Mononuclear cell (primary cell): ENCODE results near the gene SSBP3. TPM values are rescaled to one million over a fixed set of nuclear protein-coding genes. Genes with fewer than 3 reads are reported as not detected.

Experiments used
- H3K27me3 ChIP-seq: 2 replicates; pipeline ENCODE4 v1.6.0; 2011; ENCODE audit warnings: low read length, control low read depth; ENCODE audit not compliant: insufficient read depth
- H3K4me1 ChIP-seq: 2 replicates; pipeline ENCODE4 v1.5.1; 2011; ENCODE audit warnings: mild to moderate bottlenecking, low read length, control low read depth; ENCODE audit not compliant: insufficient read depth
- H3K4me3 ChIP-seq: 2 replicates; pipeline ENCODE4 v1.5.1; 2011; ENCODE audit warnings: mild to moderate bottlenecking, low read length, moderate library complexity
- H3K9me3 ChIP-seq: 2 replicates; pipeline ENCODE4 v1.5.1; 2011; ENCODE audit warnings: low read depth, mild to moderate bottlenecking, control low read depth, low read length
- total RNA-seq: library from RNA; depleted of rRNA; stranded (reverse); fragments of >200 nt; gene quantifications from one replicate; pipeline ENCODE4 v1.2.3, GENCODE V29; 2012

The SSBP3 gene
- total RNA-seq, 1 donor, result 20.8 TPM

- Histone ChIP-seq H3K4me1 (no peaks in the 10 kb centered on the region), H3K27me3 (no peaks in the 10 kb centered on the region), H3K9me3 (no peaks in the 10 kb centered on the region), H3K4me3 (no peak overlapping the region)
Measured at GRCh38 chr1:54271341-54271740, 134.9 kb downstream of the SSBP3 start.

DNA sequence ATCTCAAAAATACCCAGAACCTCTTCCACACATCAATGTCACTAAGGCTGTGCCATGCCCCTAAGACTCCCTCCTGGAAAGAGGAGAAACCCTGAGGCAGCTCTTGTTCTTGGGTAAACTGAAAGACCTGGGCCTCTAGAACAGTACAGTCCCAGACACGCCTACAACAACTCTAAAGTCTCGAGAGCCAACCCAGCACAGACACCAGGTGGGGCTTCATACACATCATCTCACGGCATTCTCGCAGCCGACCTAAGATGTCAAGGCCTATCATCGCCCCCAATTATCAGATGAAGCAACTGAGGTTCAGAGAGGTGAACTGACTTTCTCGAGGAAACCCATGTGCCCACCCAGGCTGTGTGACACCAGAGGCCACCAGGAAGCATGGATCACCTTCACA lies 135.7 kb downstream of the SSBP3 start:
- Histone ChIP-seq H3K4me1 (no peaks in the 10 kb centered on the region), H3K27me3 (no peaks in the 10 kb centered on the region), H3K9me3 (no peaks in the 10 kb centered on the region), H3K4me3 (no peak overlapping the region)

DNA sequence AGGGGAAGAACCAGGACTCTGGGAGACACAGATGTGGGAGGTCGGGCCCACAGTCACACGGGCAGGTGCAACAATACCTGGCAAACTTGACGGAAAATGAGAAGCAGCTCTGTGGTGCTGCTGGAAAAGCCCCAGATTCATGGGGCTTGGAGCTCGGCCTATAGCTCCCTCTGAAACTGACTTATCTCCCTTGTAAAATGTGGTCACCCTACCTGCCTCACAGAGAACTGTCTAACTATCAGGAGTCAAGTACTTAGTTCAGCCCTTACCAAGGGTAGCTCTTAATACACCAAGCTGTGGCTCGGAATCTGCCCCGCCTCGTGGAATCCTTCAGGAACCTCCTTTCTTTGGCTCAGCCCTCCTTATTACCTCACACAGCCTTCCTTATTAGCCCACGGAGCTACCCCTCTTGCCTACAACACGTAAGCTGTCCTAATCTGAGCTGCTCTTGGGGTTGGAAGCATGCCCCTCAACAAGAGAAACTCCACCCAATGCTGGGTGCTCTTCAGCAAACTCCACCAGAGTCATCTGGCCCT lies 137.4 kb downstream of the SSBP3 start:
- no peak overlapping the region for H3K4me3 ChIP-seq
- H3K9me3 ChIP-seq, result no peaks in the 10 kb centered on the region
- H3K4me1 ChIP-seq, result no peaks in the 10 kb centered on the region
- no peaks in the 10 kb centered on the region for H3K27me3 ChIP-seq

GRCh38 chr1:54267815-54268761 lies 138.1 kb downstream of the SSBP3 start:
- no peaks in the 10 kb centered on the region for H3K9me3 ChIP-seq
- H3K4me3 ChIP-seq, result no peak overlapping the region
- no peaks in the 10 kb centered on the region for H3K4me1 ChIP-seq
- H3K27me3 ChIP-seq, result no peaks in the 10 kb centered on the region

GRCh38 chr1:54266908-54267307 lies 139.3 kb downstream of the SSBP3 start:
- Histone ChIP-seq H3K27me3 (no peaks in the 10 kb centered on the region), H3K4me3 (no peak overlapping the region), H3K9me3 (no peaks in the 10 kb centered on the region)

DNA sequence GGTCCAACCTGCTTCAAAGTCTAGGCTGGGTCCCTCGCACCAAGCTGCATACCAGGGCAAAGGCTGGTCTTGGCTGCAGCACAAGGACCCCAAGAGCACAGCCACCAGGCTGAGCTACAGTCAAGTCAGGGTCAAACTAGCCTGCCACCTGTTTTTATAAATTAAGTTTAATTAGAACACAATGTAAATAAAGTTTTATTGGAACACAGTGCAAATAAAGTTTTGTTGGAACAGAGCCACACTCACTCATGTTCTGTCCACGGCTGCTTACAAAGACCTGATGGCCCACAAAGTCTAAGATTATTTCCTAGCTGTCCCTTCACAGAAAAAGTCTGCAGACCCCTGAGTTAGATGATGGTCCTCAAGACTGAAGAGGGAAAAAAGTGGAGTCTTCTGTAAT lies 140.0 kb downstream of the SSBP3 start:
- H3K9me3 ChIP-seq, result no peaks in the 10 kb centered on the region
- H3K4me1 ChIP-seq, result no peaks in the 10 kb centered on the region
- H3K4me3 ChIP-seq, result no peak overlapping the region
- H3K27me3 ChIP-seq, result no peaks in the 10 kb centered on the region

More at GRCh38 chr1:54266908-54267307, 139.3 kb downstream of the SSBP3 start:
- no peaks in the 10 kb centered on the region for H3K4me1 ChIP-seq

- Histone ChIP-seq H3K27me3 (no peaks in the 10 kb centered on the region), H3K9me3 (no peaks in the 10 kb centered on the region), H3K4me3 (no peak overlapping the region), H3K4me1 (no peaks in the 10 kb centered on the region)
Measured at GRCh38 chr1:54265659-54266058, 140.5 kb downstream of the SSBP3 start.

DNA sequence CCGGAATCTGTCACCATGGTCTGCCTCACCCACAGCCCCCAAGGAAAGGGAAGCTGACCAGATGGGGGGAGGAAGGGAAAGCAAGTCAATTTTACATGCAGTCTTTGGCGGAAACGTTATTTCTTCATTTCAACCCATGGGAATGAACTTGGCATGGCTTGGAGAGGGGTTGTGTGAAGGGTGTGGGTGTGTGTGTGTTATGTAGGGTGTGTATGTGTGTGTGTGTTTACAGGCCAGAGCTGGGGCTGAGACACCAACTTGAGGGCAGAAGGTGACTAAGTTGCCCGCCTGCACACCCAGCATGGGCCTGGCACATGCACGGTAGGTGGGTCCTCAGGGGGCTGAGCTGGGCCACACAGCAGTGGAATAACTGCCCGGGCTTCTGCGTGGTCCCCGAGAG lies 141.1 kb downstream of the SSBP3 start:
- H3K27me3 ChIP-seq, result no peaks in the 10 kb centered on the region
- no peak overlapping the region for H3K4me3 ChIP-seq
- H3K9me3 ChIP-seq, result no peaks in the 10 kb centered on the region

GRCh38 chr1:54263601-54264226 lies 142.5 kb downstream of the SSBP3 start:
- Histone ChIP-seq H3K9me3 (no peaks in the 10 kb centered on the region), H3K4me1 (no peaks in the 10 kb centered on the region), H3K4me3 (no peak overlapping the region), H3K27me3 (no peaks in the 10 kb centered on the region)

More for the DNA sequence above, 141.1 kb downstream of the SSBP3 start:
- H3K4me1 ChIP-seq, result no peaks in the 10 kb centered on the region

GRCh38 chr1:54262244-54262643 lies 143.9 kb downstream of the SSBP3 start:
- Histone ChIP-seq H3K4me1 (no peaks in the 10 kb centered on the region), H3K4me3 (no peak overlapping the region), H3K27me3 (no peaks in the 10 kb centered on the region), H3K9me3 (no peaks in the 10 kb centered on the region)

GRCh38 chr1:54260810-54261209 lies 145.4 kb downstream of the SSBP3 start:
- Histone ChIP-seq H3K9me3 (no peaks in the 10 kb centered on the region), H3K4me3 (no peak overlapping the region)

DNA sequence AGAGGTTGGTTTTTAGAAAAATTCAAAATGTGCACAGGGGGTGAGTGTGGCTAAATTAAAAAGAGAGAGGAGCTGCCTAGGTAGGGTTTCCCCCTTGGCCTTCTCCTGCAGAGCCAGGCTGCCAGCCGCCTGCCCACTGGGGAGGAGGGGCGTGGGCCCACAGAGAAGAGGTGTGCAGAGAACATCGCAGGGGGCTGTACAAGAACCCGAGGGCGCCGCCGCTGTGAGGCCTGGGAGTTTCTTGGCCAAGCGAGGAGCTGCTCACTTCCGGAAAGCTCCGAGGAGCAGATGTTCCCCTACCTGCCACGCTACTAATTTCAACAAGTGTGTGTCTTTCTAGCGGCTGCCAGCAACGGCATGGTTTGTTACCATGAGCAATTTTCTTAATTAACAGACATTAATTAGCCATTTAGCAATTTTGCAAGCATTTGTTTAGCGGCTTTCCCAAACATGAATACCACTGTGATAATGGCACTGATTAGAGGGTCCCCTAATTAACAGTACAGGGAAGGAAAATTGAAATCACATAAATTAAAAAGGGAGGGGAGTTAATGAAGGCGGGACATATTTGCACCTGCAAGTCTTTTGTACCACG lies 146.6 kb downstream of the SSBP3 start:
- Histone ChIP-seq H3K27me3 (no peaks in the 10 kb centered on the region), H3K4me1 (no peaks in the 10 kb centered on the region), H3K9me3 (no peaks in the 10 kb centered on the region), H3K4me3 (no peak overlapping the region)

More at GRCh38 chr1:54260810-54261209, 145.4 kb downstream of the SSBP3 start:
- Histone ChIP-seq H3K27me3 (no peaks in the 10 kb centered on the region), H3K4me1 (no peaks in the 10 kb centered on the region)

DNA sequence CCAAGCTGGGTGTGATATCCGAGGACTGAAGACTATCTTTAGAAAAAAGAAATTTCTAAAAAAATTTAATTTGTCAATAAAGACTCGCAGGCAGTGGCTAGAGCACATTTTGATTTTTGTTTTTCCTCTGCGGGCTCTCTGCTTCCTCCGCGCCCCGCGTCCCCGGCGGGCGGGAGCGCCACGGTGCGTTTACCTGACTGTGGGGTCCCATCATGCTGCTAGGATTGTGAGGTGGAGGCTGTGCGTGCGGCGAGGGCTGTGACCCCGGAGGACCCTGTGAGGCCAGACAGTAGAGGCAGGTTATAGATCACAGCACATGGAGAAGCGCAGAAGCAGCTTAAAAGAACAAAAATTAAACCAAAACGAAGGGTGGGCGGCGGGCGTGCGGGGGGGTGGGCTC lies 148.3 kb downstream of the SSBP3 start:
- Histone ChIP-seq H3K4me1 (no peaks in the 10 kb centered on the region), H3K9me3 (no peaks in the 10 kb centered on the region), H3K27me3 (no peaks in the 10 kb centered on the region), H3K4me3 (no peak overlapping the region)

GRCh38 chr1:54257346-54257620 lies 148.9 kb downstream of the SSBP3 start:
- Histone ChIP-seq H3K4me1 (no peaks in the 10 kb centered on the region), H3K9me3 (no peaks in the 10 kb centered on the region), H3K4me3 (no peak overlapping the region), H3K27me3 (no peaks in the 10 kb centered on the region)
